A549 (cell line): Measurements from ENCODE around the gene CNOT9.

Experiments used
- CHD2 ChIP-seq: fragments of 150-350 bp; IDR thresholded peaks from 2 replicates; pipeline ENCODE4 v1.6.1; 2014; ENCODE audit warnings: low read length; ENCODE audit not compliant: partially characterized antibody
- ELK1 ChIP-seq: fragments of 150-350 bp; IDR thresholded peaks from 2 replicates; pipeline ENCODE4 v1.6.1; 2014; ENCODE audit warnings: low read depth, mild to moderate bottlenecking, low read length
- POLR2A ChIP-seq: IDR thresholded peaks from 2 replicates; pipeline ENCODE4 v1.6.1; 2012; ENCODE audit warnings: mild to moderate bottlenecking, low read length
- TF ChIP-seq, protein P1 (sequence below): fragments of >200 bp; sonication (Bioruptor Twin); formaldehyde crosslinking; IDR thresholded peaks from 3 replicates; pipeline ENCODE4 v1.5.1; 2016

DNA sequence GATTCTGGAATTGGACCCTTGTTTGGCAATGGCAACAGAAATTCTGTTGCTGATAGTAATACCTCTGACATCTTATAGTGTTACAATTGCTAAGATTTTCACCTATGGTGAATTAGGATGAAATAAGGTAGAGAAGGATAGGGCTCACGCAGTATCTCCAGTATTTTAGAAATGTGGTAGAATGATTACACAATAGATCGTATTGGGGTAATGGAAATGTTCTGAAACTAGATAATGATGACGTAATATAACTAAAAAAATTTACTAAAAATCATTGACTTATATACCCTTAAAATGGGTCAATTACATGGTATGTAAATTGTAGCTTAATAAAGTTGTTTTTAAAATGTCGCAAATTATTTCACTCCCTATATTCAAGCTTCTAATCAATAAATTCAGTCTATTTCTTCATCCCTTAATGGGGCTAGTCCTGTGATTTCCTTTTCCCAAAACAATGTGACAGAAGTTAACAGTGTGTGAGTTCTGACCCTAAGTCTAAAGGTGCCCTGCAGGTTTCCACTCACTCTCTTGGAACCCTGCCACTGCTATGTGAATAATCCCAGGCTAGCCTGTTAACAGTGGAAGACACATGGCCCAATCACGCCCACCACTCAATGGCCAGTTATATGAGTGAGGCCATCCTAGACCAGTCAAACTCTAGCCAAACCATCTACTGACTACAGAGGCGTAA, 31.7 kb upstream of the CNOT9 start:
- TF ChIP-seq, protein P1, sequence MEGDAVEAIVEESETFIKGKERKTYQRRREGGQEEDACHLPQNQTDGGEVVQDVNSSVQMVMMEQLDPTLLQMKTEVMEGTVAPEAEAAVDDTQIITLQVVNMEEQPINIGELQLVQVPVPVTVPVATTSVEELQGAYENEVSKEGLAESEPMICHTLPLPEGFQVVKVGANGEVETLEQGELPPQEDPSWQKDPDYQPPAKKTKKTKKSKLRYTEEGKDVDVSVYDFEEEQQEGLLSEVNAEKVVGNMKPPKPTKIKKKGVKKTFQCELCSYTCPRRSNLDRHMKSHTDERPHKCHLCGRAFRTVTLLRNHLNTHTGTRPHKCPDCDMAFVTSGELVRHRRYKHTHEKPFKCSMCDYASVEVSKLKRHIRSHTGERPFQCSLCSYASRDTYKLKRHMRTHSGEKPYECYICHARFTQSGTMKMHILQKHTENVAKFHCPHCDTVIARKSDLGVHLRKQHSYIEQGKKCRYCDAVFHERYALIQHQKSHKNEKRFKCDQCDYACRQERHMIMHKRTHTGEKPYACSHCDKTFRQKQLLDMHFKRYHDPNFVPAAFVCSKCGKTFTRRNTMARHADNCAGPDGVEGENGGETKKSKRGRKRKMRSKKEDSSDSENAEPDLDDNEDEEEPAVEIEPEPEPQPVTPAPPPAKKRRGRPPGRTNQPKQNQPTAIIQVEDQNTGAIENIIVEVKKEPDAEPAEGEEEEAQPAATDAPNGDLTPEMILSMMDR: no peak
- TF ChIP-seq CHD2 (no peak), POLR2A (no peak), ELK1 (no peak)
